GM12878 (cell line): ENCODE measurements around the gene TM4SF4. TPM values are rescaled to one million over a fixed set of nuclear protein-coding genes. Genes with fewer than 3 reads are reported as not detected.

Source experiments
- ATAC-seq: fragments of 200-7000 bp; cut with Tn5 transposase; 3 replicates; pipeline ENCODE4 v1.9.1; 2020; ENCODE audit warnings: mild to moderate bottlenecking, moderate library complexity
- BruUV-seq: library from RNA; stranded (reverse); fragments of 400-500 nt; replicated peaks from 2 replicates; lab custom pipeline; 2021; lab: Mats Ljungman, UMichigan
- CTCF ChIA-PET: fragments of 300-600 bp; sonication (Branson Sonifier 250); formaldehyde crosslinking; extraction: SDS; loops from one replicate; lab custom pipeline; 2021; ENCODE audit warnings: inconsistent platforms; lab: Yijun Ruan, JAX
- POLR2A ChIA-PET: fragments of 350-600 bp; formaldehyde crosslinking; extraction: SDS; loops from one replicate; lab custom pipeline; 2021; ENCODE audit warnings: inconsistent platforms; lab: Charles Lee
- RAD21 ChIA-PET: fragments of 300-600 bp; sonication (Branson Sonifier 250); formaldehyde crosslinking; loops from one replicate; lab custom pipeline; 2023; ENCODE audit warnings: antibody characterized with exemption; ENCODE audit not compliant: unreplicated experiment; lab: Charles Lee
- SMC1A ChIA-PET: fragments of 300-600 bp; sonication (Branson Sonifier 250); formaldehyde crosslinking; loops from one replicate; lab custom pipeline; 2023; ENCODE audit not compliant: unreplicated experiment, uncharacterized antibody; lab: Charles Lee
- DNase-seq: peaks from one replicate; pipeline ENCODE4 v3.0.0-alpha.2; 2011; ENCODE audit warnings: low read depth, low spot score
- FAIRE-seq: peaks from 3 replicates; lab custom pipeline; 2011; peaks lifted over from hg19 to GRCh38; lab: Jason Lieb, UNC
- H2AFZ ChIP-seq: 2 replicates; pipeline ENCODE4 v1.6.0; 2011; ENCODE audit warnings: low read depth, low read length, control low read depth; ENCODE audit not compliant: control insufficient read depth
- H3K27ac ChIP-seq: 2 replicates; pipeline ENCODE4 v1.5.1; 2011; ENCODE audit warnings: control low read depth; ENCODE audit not compliant: control insufficient read depth, insufficient read depth
- H3K27me3 ChIP-seq, 2 experiments: replicated peaks in 1 of 2; 2 replicates each; pipeline versions ENCODE4 v1.6.0 to v1.6.1; 2011; ENCODE audit warnings: low read length in 1 of 2; ENCODE audit not compliant: control insufficient read depth in 2 of 2, insufficient read depth in 2 of 2
- H3K36me3 ChIP-seq, 2 experiments: 2 replicates each; pipeline ENCODE4 v1.5.1; 2011; ENCODE audit warnings: low read length in 1 of 2; ENCODE audit not compliant: control insufficient read depth in 2 of 2, insufficient read depth in 2 of 2
- H3K4me1 ChIP-seq: 2 replicates; pipeline ENCODE4 v1.6.1; 2011; ENCODE audit warnings: mild to moderate bottlenecking, low read length, moderate library complexity, mixed read lengths; ENCODE audit not compliant: control insufficient read depth, insufficient read depth
- H3K4me2 ChIP-seq: 2 replicates; pipeline ENCODE4 v1.6.0; 2011; ENCODE audit warnings: control low read depth; ENCODE audit not compliant: control insufficient read depth, insufficient read depth
- H3K4me3 ChIP-seq: fragments of 200-600 bp; sonication (generic); 2 replicates; pipeline ENCODE4 v1.5.1; 2016
- H3K79me2 ChIP-seq: 2 replicates; pipeline ENCODE4 v1.6.0; 2011; ENCODE audit warnings: low read length; ENCODE audit not compliant: control insufficient read depth, insufficient read depth
- H3K9ac ChIP-seq: 2 replicates; pipeline ENCODE4 v1.8.0; 2011; ENCODE audit warnings: low read length, control low read depth, mixed read lengths; ENCODE audit not compliant: control insufficient read depth, insufficient read depth
- H3K9me3 ChIP-seq: replicated peaks from 3 replicates; pipeline ENCODE4 v1.5.1; 2011; ENCODE audit warnings: mild to moderate bottlenecking, low read length; ENCODE audit not compliant: control insufficient read depth, insufficient read depth
- H4K20me1 ChIP-seq: 2 replicates; pipeline ENCODE4 v1.6.0; 2011; ENCODE audit not compliant: control insufficient read depth, insufficient read depth
- ATF3 ChIP-seq: IDR thresholded peaks from 2 replicates; pipeline ENCODE4 v1.6.1; 2011; ENCODE audit warnings: low read depth, mild to moderate bottlenecking, low read length, moderate library complexity, borderline replicate concordance; ENCODE audit errors: extremely low read depth
- EED ChIP-seq: sonication (generic); IDR thresholded peaks from 2 replicates; pipeline ENCODE4 v1.6.1; 2016; ENCODE audit warnings: antibody characterized with exemption, low read depth
- EZH2 ChIP-seq: IDR thresholded peaks from 2 replicates; pipeline ENCODE4 v1.6.1; 2012; ENCODE audit warnings: low read depth, mild to moderate bottlenecking, control low read depth, inconsistent platforms, low read length, borderline replicate concordance; ENCODE audit not compliant: control insufficient read depth
- FOXK2 ChIP-seq: fragments of 450-650 bp; IDR thresholded peaks from 2 replicates; pipeline ENCODE4 v1.6.1; 2017; ENCODE audit warnings: mild to moderate bottlenecking, moderate library complexity
- GATAD2B ChIP-seq: fragments of 450-650 bp; conservative IDR thresholded peaks from 2 replicates; pipeline ENCODE4 v1.6.1; 2017; ENCODE audit warnings: low read depth, mild to moderate bottlenecking, moderate library complexity
- HCFC1 ChIP-seq: fragments of 150-350 bp; IDR thresholded peaks from 2 replicates; pipeline ENCODE4 v1.6.1; 2014; ENCODE audit warnings: low read length
- JUNB ChIP-seq: IDR thresholded peaks from 2 replicates; pipeline ENCODE4 v1.6.1; 2016; ENCODE audit warnings: antibody characterized with exemption, mild to moderate bottlenecking
- KAT2A ChIP-seq: conservative IDR thresholded peaks from 2 replicates; pipeline ENCODE4 v1.6.1; 2011; ENCODE audit warnings: low read depth, low read length; ENCODE audit not compliant: control insufficient read depth
- NFYA ChIP-seq: IDR thresholded peaks from 2 replicates; pipeline ENCODE4 v1.6.1; 2011; ENCODE audit warnings: low read depth, mild to moderate bottlenecking, low read length, improper control_type of control experiment, borderline replicate concordance
- NR2C2 ChIP-seq: IDR thresholded peaks from 2 replicates; pipeline ENCODE4 v1.6.1; 2011; ENCODE audit warnings: borderline replicate concordance, low read depth; ENCODE audit not compliant: control insufficient read depth, insufficient read length
- POU2F2 ChIP-seq: IDR thresholded peaks from 3 replicates; pipeline ENCODE4 v1.6.1; 2011; ENCODE audit warnings: low read depth, mild to moderate bottlenecking, low read length, borderline replicate concordance
- RELA ChIP-seq: fragments of 450-650 bp; IDR thresholded peaks from 2 replicates; pipeline ENCODE4 v1.8.0; 2014; ENCODE audit warnings: borderline replicate concordance; ENCODE audit not compliant: partially characterized antibody
- SMAD1 ChIP-seq: fragments of 450-650 bp; IDR thresholded peaks from 2 replicates; pipeline ENCODE4 v1.6.1; 2018; ENCODE audit warnings: mild to moderate bottlenecking, low read depth; ENCODE audit not compliant: partially characterized antibody
- SUZ12 ChIP-seq: fragments of 200-600 bp; sonication (generic); IDR thresholded peaks from one replicate; pipeline ENCODE4 v1.6.1; 2018; ENCODE audit warnings: antibody characterized with exemption, mild to moderate bottlenecking; ENCODE audit not compliant: unreplicated experiment
- TARDBP ChIP-seq: IDR thresholded peaks from 2 replicates; pipeline ENCODE4 v1.6.1; 2016; ENCODE audit warnings: borderline replicate concordance
- TCF7 ChIP-seq: IDR thresholded peaks from 2 replicates; pipeline ENCODE4 v1.6.1; 2014; ENCODE audit warnings: antibody characterized with exemption, borderline replicate concordance
- WRNIP1 ChIP-seq: IDR thresholded peaks from 2 replicates; pipeline ENCODE4 v1.6.1; 2011; ENCODE audit warnings: low read depth, low read length, improper control_type of control experiment, borderline replicate concordance
- WGBS: methylation state at CpG from one replicate; pipeline ENCODE4 v1.1.6; 2016; ENCODE audit warnings: low lambda C conversion rate; ENCODE audit not compliant: insufficient replicate concordance, insufficient coverage; ENCODE audit errors: missing lambda C conversion rate; 5-methylcytosine and 5-hydroxymethylcytosine counted together
- in situ Hi-C: fragments of 300-500 bp; cut with MboI; formaldehyde crosslinking; loops from 9 replicates; pipeline ENCODE4 v1.14.3; 2018; ENCODE audit warnings: mixed read lengths
- intact Hi-C: fragments of 100-400 bp; cut with micrococcal nuclease; formaldehyde crosslinking; loops from one replicate; pipeline ENCODE4 v1.14.2; 2022; ENCODE audit not compliant: unreplicated experiment
- polyA plus RNA-seq, 11 experiments: library from polyadenylated mRNA; depleted of rRNA in 4 of 11; unstranded in 6 of 11; stranded (reverse) in 5 of 11; fragments of >200 nt; fragmentation: Nextera tagmentation in 4 of 11; fragmentation: Illumina TruSeq in 1 of 11; extraction: Ambion mirVana in 4 of 11; extraction: Trizol in 1 of 11; gene quantifications; 1 replicate in 1 of 11; 2 replicates in 10 of 11; pipeline versions ENCODE4 v1.2.1 to v1.2.3, GENCODE V29; 2011 to 2016; ENCODE audit warnings: inconsistent platforms in 2 of 11, missing spikeins in 2 of 11, low read depth in 1 of 11
- total RNA-seq, 4 experiments: library from RNA; depleted of rRNA in 3 of 4; stranded (reverse); fragments of >200 nt in 3 of 4; fragmentation: Illumina TruSeq in 1 of 4; extraction: Trizol in 1 of 4; gene quantifications; 2 replicates each; pipeline versions ENCODE4 v1.2.1 to v1.2.3, GENCODE V29; 2013 to 2021
- TF ChIP-seq, protein P1 (sequence below): fragments of 450-650 bp; formaldehyde crosslinking; IDR thresholded peaks from 2 replicates; pipeline ENCODE4 v1.5.0; 2022; ENCODE audit warnings: mild to moderate bottlenecking, missing genetic modification characterization
- TF ChIP-seq, protein P2 (sequence below): IDR thresholded peaks from 2 replicates; pipeline ENCODE4 v1.6.1; 2011; ENCODE audit warnings: borderline replicate concordance, low read depth, mild to moderate bottlenecking, moderate library complexity, low read length; ENCODE audit not compliant: insufficient read depth, poor library complexity, severe bottlenecking

The TM4SF4 gene
- total and polyA plus RNA-seq, 10 of the 15 experiments (the other 5 are each of a cell fraction or from before 2014, with no cell fraction given), result 0.06 to 1.3 TPM; not detected in 8

- TF ChIP-seq, protein P1, sequence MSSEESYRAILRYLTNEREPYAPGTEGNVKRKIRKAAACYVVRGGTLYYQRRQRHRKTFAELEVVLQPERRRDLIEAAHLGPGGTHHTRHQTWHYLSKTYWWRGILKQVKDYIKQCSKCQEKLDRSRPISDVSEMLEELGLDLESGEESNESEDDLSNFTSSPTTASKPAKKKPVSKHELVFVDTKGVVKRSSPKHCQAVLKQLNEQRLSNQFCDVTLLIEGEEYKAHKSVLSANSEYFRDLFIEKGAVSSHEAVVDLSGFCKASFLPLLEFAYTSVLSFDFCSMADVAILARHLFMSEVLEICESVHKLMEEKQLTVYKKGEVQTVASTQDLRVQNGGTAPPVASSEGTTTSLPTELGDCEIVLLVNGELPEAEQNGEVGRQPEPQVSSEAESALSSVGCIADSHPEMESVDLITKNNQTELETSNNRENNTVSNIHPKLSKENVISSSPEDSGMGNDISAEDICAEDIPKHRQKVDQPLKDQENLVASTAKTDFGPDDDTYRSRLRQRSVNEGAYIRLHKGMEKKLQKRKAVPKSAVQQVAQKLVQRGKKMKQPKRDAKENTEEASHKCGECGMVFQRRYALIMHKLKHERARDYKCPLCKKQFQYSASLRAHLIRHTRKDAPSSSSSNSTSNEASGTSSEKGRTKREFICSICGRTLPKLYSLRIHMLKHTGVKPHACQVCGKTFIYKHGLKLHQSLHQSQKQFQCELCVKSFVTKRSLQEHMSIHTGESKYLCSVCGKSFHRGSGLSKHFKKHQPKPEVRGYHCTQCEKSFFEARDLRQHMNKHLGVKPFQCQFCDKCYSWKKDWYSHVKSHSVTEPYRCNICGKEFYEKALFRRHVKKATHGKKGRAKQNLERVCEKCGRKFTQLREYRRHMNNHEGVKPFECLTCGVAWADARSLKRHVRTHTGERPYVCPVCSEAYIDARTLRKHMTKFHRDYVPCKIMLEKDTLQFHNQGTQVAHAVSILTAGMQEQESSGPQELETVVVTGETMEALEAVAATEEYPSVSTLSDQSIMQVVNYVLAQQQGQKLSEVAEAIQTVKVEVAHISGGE (CRISPR knock-in tag), result no peak
- TF ChIP-seq EZH2, result no peak
- no peak for TF ChIP-seq TARDBP
- TF ChIP-seq EED, result no peak
- TF ChIP-seq TCF7, result no peak
- no peak for TF ChIP-seq HCFC1
- no peak for TF ChIP-seq SUZ12
- no peak for TF ChIP-seq WRNIP1
- TF ChIP-seq, all 136 proteins: peak for 0
Measured at GRCh38 chr3:149528340-149528650, 53.8 kb downstream of the TM4SF4 start (continued).

DNA sequence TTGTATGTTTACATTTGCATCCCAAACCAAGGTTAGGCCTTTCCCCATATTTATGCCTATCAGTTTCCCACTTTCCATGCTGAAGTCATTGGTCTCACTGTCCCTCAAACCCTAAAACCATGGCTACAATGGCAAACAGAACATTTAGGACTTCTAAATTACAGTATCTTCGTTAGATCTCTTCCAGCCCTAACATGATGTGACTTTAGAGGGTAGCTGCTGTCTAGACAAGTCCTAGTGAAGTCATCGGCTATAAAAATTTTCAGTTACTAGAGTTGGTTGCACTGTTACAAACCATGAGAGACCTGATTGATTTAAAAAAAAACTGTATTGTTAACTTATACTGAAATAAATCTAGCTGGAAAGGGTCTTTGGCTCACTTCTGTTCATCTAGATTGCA lies 54.6 kb downstream of the TM4SF4 start:
- Histone ChIP-seq H2AFZ (no peak overlapping the region), H3K4me1 (peaks cover 12% of the 10 kb centered on the region), H3K79me2 (no peaks in the 10 kb centered on the region), H3K27ac (no peak overlapping the region), H4K20me1 (no peaks in the 10 kb centered on the region), H3K9ac (no peak overlapping the region), H3K4me2 (no peak overlapping the region), H3K4me3 (no peak overlapping the region), H3K27me3 (no peaks in the 10 kb centered on the region), H3K36me3 (no peaks in the 10 kb centered on the region; a peak in 2 of 4 replicates), H3K9me3 (no peaks in the 10 kb centered on the region)
- ChIA-PET CTCF (interaction anchor here (0.7 to 1.1 kb wide), 5 partner anchors 39 to 243 kb away, joined by 3 to 5 read pairs (median 3); no protein-coding TSS in a partner anchor), POLR2A (no interaction called here), RAD21 (interaction anchor here (1.1 kb wide), 1 partner anchor 242 kb away, joined by 3 read pairs; no protein-coding TSS in a partner anchor), SMC1A (interaction anchor here (1.0 to 1.7 kb wide), 2 partner anchors 74 to 242 kb away, joined by 3 to 5 read pairs; no protein-coding TSS in a partner anchor)
- intact Hi-C loops, result no loop called here
- FAIRE-seq (no peak), ATAC-seq (no peak), DNase-seq (no peak)
- in situ Hi-C loops, result no loop called here
- 52% methylated on average over 2 of the region's 2 CpGs for WGBS
- BruUV-seq, result no TSS peak
- TF ChIP-seq FOXK2 (no peak), POU2F2 (no peak), SMAD1 (no peak), NR2C2 (no peak), GATAD2B (no peak), JUNB (no peak), NFYA (no peak), ATF3 (no peak), RELA (no peak), KAT2A (no peak)
- TF ChIP-seq, protein P2, sequence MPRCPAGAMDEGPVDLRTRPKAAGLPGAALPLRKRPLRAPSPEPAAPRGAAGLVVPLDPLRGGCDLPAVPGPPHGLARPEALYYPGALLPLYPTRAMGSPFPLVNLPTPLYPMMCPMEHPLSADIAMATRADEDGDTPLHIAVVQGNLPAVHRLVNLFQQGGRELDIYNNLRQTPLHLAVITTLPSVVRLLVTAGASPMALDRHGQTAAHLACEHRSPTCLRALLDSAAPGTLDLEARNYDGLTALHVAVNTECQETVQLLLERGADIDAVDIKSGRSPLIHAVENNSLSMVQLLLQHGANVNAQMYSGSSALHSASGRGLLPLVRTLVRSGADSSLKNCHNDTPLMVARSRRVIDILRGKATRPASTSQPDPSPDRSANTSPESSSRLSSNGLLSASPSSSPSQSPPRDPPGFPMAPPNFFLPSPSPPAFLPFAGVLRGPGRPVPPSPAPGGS, result no peak
